ENCODE data around the gene SARDH.
"Not testable (repeated sequence)": the region's sequence is repeated elsewhere in the genome, so short reads cannot be mapped to it uniquely, and the experiment has no call there.

SARDH gene

DNA sequence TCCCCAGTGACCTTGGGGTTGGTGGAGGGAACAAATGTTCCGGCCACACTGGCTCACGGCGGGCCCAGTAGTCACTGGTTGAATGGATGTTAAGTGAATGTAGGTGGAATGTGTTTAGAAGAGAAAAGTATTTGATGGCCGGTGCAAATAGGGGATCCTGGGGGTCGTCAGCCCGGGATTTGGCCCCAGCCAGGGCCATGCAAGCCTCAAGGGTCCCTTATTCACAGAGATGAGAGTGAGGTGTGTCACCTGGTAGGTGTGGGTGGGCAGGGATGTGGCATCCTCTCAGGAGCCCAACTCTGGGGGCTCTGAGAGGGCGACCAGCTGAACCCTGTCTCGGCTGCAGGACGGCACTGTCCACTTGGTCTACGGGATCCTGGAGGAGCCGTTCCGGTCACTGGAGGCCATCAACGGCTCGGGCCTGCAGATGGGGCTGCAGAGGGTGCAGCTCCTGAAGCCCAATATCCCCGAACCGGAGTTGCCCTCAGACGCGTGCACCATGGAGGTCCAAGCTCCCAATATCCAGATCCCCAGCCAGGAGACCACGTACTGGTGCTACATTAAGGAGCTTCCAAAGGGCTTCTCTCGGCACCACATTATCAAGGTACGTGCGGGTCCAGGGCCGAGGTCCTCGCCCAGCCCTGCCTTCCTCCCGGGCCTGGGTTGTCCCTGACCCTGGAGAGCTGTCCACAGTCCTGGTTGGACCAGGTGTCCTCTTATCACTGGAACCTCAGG lies 96.1 kb downstream of the SARDH start:
- DNase-seq = no peak

DNA sequence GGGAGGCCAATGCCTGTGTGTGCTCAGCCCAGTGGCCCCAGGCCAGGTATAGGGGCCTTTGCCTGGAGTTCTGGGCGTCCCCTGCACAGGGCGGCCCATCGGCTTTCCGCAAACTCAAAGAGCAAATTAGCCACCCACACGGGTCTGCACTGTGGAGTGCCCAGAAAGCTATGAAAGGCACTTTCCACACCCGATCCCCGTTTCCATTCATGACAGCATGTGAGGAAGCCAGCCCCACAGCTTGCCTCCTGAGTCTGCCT lies 96.8 kb downstream of the SARDH start:
- no peak for DNase-seq

DNA sequence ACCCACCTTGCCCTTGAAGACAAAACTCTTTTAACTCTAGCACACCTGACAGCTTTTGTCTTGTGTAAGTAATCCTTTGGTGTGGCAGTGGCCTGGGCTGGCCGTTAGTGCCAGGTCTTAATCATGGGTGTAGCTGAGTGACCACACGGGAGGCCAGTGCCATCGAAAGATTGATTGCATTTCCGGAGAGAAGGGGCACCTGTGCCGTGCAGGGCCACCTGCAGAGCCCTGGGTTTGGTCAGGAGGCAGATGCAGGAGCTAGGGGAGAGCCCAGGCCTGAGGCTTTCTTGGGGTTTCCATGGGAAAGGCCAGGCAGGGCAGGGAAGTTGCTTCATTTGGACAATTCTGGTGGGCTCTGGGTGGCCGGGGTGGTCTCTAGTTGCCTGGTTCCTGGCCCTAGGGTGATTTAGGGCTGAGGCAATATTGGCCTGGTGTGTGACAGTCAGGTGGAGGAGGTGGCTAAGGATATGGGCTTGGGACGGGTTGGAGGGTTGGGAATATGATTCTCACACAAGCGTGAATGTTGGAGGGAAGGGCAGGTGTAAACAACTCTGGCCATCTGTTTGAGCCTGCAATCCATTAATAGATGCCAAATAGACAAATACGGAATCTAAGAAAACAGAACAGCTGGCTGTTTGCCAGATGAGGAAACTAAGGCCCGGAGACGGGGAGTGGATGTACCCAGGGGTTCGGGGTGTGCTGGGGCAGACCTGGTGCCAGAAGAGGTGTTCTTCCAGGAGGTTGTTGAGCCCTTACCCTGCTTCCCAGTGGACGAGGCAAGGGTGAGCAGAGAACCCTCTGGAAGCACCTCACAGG lies 97.4 kb downstream of the SARDH start:
- DNase-seq = no peak

DNA sequence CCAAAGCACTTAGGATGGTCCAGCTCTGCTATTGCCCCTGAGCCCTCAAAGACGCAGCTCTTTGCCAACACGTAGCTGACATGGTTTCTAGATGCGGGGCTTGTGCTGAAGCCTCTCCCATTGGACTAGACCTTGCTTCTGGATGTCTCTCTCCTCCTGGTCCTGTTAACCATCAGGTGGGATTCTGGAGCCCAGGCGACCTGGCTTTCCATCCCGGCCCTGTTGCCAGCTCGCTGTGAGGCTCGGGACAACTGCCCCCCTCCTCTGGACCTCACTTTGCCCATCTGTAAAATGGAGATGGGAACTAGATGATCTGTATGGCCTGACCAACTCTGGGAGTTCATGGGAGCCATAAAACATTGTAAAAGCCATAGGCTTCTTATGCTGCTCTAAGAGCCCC lies 98.0 kb downstream of the SARDH start:
- no peak for DNase-seq

DNA sequence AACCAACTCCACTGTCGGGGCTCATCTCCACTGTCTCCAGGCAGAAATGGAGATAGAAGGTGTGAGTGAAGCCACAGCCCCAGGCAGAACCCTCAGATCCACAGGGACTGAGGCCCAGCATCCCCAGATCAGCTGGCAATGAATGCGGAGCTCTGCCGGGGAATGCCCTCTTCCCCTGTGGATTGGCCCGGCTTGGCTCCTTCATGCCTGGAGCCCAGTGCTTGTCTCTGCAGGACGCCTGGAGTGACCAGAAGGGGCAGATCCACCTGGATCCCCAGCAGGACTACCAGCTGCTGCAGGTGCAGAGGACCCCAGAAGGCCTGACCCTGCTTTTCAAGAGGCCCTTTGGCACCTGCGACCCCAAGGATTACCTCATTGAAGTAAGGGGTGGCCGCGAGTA lies 98.5 kb downstream of the SARDH start:
- DNase-seq = no peak

DNA sequence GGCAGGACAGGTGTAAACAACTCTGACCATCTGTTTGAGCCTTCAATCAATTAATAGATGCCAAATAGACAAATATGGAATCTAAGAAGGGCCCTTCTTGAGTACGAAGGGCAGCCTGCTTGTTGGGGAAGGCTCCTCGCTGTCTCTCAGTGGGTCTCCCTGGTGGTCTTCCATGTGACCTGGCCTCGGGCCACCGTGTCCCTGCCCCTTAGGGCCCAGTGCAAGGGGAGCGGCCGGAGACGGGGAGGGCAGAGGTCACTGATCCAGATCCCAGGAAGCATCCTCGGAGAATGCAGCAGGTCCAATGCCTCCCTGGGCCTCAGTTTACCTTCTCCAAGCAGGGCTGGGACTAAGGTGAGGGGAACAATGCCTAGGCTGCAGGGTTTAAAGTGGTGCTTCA lies 99.4 kb downstream of the SARDH start:
- no peak for DNase-seq

DNA sequence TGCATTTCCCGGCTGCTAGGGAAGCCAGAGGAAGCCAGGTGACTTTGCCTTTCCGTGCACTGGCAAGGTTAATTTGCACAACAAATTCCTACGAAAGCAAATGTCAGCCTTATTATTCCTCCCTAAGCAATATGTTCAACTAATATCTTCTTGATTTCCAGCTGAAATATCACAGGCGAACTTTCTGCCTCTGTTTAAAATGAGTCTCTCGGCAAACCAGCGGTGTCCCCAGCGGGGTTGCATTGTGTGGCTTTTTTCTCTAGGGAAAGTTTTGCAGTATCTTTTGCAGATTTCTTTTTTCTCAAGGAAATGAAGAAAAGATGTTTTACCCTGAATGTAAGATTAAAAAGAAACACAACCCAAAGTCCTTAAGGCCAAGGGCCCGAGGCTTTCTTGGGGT lies 100.1 kb downstream of the SARDH start:
- DNase-seq = no peak

DNA sequence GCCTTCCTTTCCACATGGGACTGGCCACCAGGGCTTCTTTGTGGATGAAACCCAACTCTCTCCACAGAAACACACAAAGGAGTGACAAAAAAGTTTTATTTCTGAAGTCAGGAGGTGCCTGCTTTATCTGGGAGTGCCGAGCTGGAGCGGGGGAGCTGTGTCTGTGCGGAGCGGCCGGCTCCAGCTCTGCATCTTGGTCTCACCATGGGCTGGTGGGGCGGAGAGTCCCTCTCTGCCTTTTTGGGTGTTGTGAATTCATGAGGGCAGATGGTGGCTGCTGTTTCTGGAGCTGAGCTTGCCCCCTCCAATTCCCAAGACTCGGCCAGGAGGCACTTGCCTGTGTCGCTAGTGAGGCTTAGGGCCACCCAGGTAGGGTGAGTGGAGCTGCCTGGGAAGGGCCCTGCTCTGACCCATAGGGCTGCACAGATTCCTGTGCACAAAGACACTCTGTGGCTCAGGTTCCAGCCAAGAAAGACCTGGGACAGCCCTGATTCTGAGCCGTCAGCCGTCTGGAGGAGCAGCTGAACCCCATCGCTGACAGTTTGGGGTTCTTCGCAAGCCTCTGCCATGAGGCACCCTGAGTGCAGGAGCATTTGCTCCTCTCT lies 100.6 kb downstream of the SARDH start:
- DNase-seq = no peak

DNA sequence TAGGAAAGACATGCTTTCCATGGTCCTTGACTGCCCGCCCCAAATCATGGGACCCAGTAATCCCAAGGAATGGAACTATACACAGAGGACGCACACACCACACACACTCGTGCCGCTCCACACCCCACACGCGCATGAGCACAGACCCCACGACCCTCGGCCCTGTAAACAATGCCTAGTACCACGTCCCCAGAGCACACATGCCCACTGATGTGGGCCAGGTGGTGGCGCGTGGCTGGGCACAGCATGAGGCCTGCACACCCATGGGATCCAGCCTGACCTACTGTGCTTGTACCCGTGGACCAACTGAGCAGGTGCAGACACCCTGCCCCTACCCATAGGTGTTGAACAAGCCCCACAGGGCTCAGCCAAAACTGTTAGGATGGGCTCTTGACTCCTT lies 101.2 kb downstream of the SARDH start:
- DNase-seq = no peak

DNA sequence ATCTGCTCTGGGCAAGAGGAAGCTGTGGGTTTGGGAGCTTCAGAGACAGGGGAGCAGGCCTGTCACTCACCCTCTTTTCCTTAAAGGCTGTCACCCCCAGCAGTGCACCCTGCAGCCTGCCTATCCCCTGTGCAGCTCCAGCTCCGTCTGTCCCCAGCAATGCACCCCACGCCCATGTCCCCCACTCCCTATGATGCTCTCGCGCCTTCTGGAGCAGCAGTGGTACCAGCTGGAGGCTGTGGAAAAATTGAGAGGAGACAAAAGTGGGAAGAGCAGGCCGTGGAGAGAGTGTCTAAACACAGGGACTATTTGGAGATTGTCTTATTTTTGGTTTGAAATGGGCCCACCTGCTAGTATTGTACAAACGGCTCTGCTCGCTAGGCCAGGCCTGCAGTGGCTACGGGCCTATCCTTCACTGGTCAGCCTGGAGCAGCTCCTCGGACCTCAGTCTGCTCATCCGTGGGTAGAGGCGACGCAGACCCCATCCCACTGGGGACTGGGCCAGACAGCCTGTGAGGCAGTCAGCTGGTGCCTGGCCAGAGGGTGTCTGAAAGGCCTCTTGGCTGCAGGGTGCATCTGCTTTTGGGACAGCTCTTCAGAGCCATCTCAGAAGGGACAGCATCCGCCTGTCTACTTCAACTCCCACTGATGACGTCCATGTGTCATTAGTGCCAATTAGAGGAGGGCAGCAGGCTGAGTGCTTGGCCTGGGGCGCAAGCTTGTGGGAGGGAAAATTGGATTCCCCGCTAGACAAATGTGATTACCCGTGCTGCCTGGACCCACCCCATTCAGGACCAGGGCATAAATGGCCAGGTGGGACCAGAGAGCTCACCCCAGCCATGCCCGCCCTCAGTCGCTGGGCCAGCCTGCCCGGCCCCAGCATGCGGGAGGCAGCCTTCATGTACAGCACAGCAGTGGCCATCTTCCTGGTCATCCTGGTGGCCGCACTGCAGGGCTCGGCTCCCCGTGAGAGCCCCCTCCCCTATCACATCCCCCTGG lies 102.3 kb downstream of the SARDH start, which contains the start of gene DBH:
DBH (plus strand) TSS at position 831 of the 999 bp plus-strand sequence; CDS start at position 840, 9 bp downstream.
- no peak for DNase-seq

DNA sequence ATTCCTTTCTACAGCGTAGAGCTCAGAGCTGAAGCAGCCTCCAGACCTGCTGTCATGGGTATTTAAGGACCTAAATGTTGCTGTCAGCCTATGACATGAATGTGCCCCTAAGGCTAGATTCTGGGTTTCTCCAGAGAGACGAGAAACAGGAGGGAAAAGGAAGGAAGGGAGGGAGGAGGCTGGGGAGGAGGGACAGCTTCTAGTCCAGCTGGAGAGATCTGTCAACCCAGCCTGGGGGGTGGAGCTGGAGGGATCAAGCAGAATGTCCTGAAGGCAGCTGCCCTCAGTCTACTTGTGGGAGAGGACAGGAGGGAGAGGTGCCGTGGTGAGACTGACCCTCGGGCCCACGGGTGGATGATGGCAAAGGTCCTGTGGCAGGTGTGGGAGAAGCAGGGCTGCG lies 103.1 kb downstream of the SARDH start:
- DNase-seq = no peak

DNA sequence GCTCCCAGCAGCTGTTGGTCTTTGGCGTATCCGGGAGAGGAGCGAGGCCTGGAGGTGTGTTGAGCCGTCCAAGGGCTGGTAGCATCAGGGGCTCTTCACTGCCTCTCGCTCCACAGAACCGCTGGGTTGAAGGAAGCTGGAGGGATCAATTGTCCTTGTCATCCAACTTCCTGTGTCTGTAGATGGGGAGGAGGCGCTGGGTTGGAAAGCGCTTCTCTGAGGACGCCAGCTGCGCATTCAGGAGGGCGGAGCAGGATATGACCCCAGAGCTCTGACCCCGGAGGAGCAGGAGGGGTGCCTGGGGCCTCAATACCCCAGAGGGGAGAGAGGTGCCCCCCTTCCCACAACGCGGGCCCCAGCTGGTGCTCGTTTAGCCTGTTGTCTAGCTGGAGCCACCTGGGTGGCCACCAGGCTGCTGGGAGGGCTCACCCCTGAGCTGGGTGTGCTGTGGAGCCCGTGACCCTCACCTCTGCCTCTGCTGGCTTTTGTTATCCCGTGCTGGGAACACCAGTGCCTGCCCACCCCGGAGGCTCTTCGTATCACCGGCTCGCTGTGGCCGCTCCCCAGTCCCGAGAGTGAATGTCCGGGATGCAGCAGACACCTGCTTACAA lies 104.0 kb downstream of the SARDH start:
- DNase-seq = no peak

DNA sequence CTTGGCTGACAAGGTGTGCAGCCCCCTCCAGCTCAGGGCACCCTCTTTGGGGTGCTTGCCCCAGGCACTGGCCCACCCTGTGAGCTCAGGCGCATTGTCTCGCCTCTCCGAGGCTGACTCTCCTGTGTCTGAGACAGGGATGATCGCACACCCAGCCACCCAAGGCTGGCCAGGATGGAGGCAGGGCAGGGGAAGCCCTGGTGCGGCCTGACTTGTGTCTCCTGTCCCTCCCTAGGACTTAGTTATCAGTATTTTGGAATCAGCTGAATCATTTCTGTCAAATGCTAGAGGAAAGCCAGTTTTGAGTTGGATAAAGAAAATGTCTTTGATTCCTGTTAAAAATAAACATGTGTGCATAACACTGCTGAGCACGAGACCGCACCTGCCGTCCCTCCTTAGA lies 104.5 kb downstream of the SARDH start:
- DNase-seq = no peak

DNA sequence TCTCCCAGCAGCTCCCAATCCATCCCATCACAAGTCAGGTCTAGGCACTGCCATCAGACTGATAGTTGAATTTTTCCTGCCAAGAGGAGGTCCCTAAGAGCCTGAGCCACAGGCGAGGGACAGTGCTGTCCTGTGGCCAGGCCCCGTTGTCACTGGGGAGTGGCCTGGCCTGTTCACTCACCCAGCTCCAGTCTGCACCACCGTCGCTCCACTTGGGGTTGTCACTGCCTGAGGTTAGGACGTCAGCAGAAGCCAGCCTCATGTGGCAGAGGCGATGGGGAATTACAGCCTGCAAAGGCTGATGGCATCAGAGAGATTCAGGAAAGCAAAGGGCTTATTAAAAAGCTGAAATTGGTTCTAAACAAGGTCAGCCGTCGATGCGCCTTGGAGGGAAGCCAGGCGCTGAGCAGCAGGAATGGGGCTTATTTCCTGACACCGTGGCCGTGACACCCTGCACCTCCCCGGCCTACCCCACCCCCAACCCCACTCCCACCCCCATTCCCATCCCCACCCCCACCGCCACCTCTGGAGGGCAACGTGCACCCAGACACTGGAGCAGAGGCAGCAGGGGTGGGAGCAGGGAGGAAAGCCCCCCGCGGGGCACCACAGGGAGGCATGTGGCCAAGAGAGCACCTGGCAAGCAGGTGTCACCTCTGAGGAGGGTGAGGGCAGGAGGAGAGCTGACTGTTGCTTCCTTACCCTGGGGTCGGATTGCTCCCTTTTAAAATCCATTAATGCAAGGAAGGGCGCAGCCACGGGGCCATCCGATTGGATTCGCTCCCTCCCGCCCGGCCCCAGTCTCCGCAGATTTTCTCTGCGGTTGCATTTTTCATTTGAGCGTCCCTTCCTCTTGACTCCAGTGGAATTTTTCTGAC lies 105.1 kb downstream of the SARDH start:
- no peak for DNase-seq

DNA sequence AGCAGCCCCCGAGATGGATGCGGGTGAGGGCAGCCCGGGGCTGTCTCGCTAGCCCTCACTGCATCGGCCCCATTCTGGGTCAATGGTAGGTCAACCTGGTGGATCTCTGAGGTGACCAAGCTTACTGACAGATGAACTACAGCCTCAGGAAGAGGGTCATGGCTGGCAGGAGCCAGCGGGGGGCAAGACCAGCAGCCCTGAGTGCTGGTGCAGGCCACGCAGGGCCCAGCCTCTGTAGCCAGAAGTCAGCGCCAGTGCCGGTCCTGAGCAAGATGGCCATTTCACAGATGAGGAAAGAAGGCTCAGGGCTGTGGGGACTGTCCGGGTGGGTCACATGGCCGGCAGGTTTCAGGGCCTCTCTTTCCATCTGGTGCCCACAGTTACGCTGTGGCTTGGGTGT lies 107.0 kb downstream of the SARDH start:
- no peak for DNase-seq

DNA sequence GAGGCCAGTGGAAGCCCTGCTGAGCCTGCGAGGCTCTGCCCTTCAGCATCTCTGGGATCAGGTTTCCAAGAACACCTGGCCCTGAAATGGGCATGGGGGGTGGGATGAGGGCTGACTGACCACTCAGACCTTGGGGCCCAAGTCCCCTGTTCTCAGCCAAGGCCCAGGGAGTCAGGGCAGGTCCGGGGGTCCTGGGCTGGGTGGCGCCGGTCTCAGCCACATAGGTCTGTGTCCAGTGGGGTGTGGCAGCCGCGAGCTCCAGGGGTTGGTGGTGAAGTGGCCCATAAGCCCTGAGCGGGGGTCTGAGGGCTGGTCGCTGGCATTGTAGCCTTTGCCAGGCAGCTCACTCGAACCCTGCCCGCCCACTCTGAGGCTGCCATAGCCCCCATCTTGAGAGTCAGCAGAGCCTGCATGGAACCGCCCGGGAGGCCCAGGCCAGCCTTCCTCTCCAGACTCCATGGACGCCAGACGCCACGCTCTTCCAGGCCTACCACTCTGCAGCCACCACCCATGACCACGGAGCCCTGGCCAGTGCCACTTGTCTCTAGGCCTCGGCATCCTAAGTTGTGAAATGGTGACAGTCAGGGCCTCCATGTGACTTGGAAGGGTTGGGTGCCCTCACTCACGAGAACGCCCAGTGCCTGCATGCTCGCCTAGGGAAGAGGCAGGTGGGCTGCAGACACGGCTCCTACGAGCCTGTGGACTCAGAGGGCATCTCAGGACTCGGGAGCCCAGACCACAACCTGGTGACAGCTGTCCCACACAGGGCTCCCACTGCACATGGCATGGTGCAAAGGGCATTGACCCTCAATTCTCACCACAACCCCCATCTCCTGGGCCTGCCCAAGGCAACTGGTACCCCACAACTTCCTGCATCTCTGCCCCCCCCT lies 108.7 kb downstream of the SARDH start:
- DNase-seq = no peak

DNA sequence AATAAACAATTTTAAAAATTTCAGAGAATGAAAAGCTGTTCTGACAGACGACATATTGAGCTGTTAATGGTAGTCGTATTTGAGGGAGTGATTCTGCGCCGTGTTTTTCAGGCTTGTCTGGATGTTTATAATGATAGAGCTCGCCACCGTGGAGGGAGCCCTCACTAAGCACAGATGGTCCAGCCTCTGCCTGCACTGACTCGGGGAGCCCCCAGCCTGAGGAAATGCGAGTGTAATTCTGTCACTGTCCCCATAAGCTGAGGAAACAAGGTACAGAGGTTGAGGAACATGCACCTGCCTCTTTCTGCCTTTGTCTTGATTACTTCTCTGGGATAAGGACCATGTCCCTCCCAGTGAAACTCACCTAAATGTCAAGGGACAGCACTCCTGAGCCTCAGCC lies 109.4 kb downstream of the SARDH start:
- no peak for DNase-seq

DNA sequence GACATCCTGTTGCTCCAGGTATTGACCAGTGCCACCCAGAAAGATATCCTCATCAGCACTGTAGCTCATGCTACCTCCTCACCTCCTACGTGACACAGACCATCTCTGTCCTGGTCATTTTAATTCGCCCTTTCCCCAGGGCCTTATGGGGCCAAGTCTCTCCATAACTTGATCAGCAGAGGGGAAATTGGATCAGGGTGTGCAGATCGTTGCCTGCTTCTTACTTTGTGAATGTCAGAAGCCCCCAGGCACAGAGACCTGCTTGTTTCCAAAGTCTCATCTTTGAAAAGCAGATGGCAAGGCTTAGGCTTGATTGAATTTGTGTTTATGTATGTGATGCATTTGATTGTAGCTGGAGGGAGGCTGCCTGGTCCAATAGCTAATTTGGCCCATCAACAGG lies 110.8 kb downstream of the SARDH start:
- DNase-seq = no peak

DNA sequence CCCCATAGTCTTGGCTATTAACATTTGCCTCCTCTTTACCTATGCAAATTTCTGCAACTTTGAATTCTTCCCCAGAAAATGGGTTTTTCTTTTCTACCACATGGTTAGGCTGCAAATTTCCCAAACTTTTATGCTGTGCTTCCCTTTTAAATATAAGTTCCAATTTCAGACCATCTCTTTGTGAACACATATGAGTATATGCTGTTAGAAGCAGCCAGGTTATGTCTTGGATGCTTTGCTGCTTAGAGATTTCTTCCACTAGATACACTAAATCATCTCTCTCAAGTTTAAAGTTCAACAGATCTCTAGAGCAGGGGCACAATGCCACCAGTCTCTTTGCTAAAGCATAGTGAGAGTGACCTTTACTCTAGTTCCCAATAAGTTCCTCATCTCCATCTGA lies 112.1 kb downstream of the SARDH start:
- DNase-seq = not testable (repeated sequence)

DNA sequence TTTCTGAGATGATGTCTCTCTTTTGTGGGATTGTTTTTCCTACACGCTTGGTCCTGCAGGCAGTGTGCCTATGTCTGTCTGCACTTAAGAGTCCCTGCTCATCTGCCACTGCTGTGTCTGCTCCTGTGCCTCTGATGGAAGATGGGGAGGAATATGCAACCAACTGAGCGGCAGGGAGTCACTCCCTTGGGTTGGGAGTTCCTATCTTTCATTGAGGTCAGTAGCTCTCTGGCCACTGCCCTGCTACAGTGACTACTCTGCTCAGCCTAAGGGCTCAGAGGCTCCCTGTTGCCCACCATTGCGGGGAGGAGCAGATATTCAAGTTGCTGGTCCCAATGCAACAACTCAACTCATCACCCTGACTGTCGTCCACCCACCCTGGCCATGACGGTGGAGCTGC lies 115.6 kb downstream of the SARDH start:
- no peak for DNase-seq

Data from stimulated activated CD4-positive, alpha-beta T cell treated with anti-CD3 and anti-CD28 coated beads, Interleukin-1b, Interleukin-23, amount 100 ng/mL, for 48 hours (primary cell).